Measurements from ENCODE around the gene CIROP. TPM values are rescaled to one million over a fixed set of nuclear protein-coding genes. Genes with fewer than 3 reads are reported as not detected.

CIROP gene
- total RNA-seq: under 1 TPM in 6 of 8 experiments, not detected in 2; 0.05 to 0.22 (median 0.18) TPM

GRCh38 chr14:23104591-23105347 is at the start of gene CIROP:
Gene CIROP (minus strand): TSS chr14:23104989. CDS start chr14:23104920, 69 bp downstream.
- H3K4me3 ChIP-seq: no peak within 1 kb of the TSS

GRCh38 chr14:23153851-23154796 is 49.3 kb upstream of the CIROP start:
- Histone ChIP-seq H3K4me3 (no peak overlapping the region), H3K4me1 (replicated peaks in 1 of 2) (peaks cover 4 to 13% of the 10 kb centered on the region in 2 donors), H3K27ac (no peak overlapping the region)
- WGBS, 10 experiments: 6 to 95% (median 81%) methylated on average over 3 to 11 of the region's 28 CpGs
- ATAC-seq (replicated peaks in 6 of 8): peak in 5 of 8 experiments; percentile 50 to 97 (median 81)
- in situ Hi-C loops (cut with MboI; ENCODE audit: low pct_unique_long_range_greater_than_20kb in 2 of 9, low sequenced_read_pairs in 9 of 9, unreplicated experiment in 9 of 9): no loop called here

More at GRCh38 chr14:23104591-23105347, at the start of gene CIROP:
- ATAC-seq (replicated peaks in 6 of 8): peak in 6 of 8 experiments; percentile 21 to 36 (median 28)
- Histone ChIP-seq H3K27ac (no peak within 1 kb of the TSS), H3K4me1 (replicated peaks in 1 of 2) (no peaks in the 10 kb centered on the region)
- 30 to 100% (median 58%) methylated on average over 1 to 8 of the region's 11 CpGs; no CpG with 5 or more reads in 2 of the 10 experiments for WGBS, 10 experiments
- in situ Hi-C loops (cut with MboI; ENCODE audit: low pct_unique_long_range_greater_than_20kb in 2 of 9, low sequenced_read_pairs in 9 of 9, unreplicated experiment in 9 of 9): no loop called here

GRCh38 chr14:23151342-23151741 is 46.6 kb upstream of the CIROP start:
- no peak for ATAC-seq (replicated peaks in 6 of 8)
- in situ Hi-C loops (cut with MboI; ENCODE audit: low pct_unique_long_range_greater_than_20kb in 2 of 9, low sequenced_read_pairs in 9 of 9, unreplicated experiment in 9 of 9): no loop called here
- WGBS, 10 experiments: 60 to 100% (median 92%) methylated on average over 1 to 2 of the region's 2 CpGs; no CpG with 5 or more reads in 4 of the 10 experiments
- Histone ChIP-seq H3K4me3 (no peak overlapping the region), H3K27ac (no peak overlapping the region), H3K4me1 (replicated peaks in 1 of 2) (peaks cover 0 to 13% of the 10 kb centered on the region in 2 donors)

GRCh38 chr14:23149745-23150144 is 45.0 kb upstream of the CIROP start:
- no peak overlapping the region for H3K27ac ChIP-seq
- H3K4me3 ChIP-seq: no peak overlapping the region
- in situ Hi-C loops (cut with MboI; ENCODE audit: low pct_unique_long_range_greater_than_20kb in 2 of 9, low sequenced_read_pairs in 9 of 9, unreplicated experiment in 9 of 9): no loop called here
- ATAC-seq (replicated peaks in 6 of 8): no peak
- peaks cover 0 to 6% of the 10 kb centered on the region in 2 donors for H3K4me1 ChIP-seq (replicated peaks in 1 of 2)

GRCh38 chr14:23148591-23149249 is 43.9 kb upstream of the CIROP start:
- 60 to 100% (median 98%) methylated on average over 1 to 4 of the region's 5 CpGs; no CpG with 5 or more reads in 2 of the 10 experiments for WGBS, 10 experiments
- ATAC-seq (replicated peaks in 6 of 8): no peak
- in situ Hi-C loops (cut with MboI; ENCODE audit: low pct_unique_long_range_greater_than_20kb in 2 of 9, low sequenced_read_pairs in 9 of 9, unreplicated experiment in 9 of 9): no loop called here
- no peak overlapping the region for H3K27ac ChIP-seq
- peaks cover 0 to 1% of the 10 kb centered on the region in 2 donors for H3K4me1 ChIP-seq (replicated peaks in 1 of 2)
- H3K4me3 ChIP-seq: no peak overlapping the region

- H3K4me3 ChIP-seq: no peak overlapping the region
- peak in 1 of 8 experiments; percentile 35 for ATAC-seq (replicated peaks in 6 of 8)
- H3K4me1 ChIP-seq (replicated peaks in 1 of 2): no peaks in the 10 kb centered on the region
- in situ Hi-C loops (cut with MboI; ENCODE audit: low pct_unique_long_range_greater_than_20kb in 2 of 9, low sequenced_read_pairs in 9 of 9, unreplicated experiment in 9 of 9): no loop called here
- WGBS, 10 experiments: 88 to 100% methylated on average over 1 of the region's 1 CpG; no CpG with 5 or more reads in 8 of the 10 experiments
- H3K27ac ChIP-seq: no peak overlapping the region
Measured at GRCh38 chr14:23147676-23148075, 42.9 kb upstream of the CIROP start.

GRCh38 chr14:23146980-23147379 is 42.2 kb upstream of the CIROP start:
- Histone ChIP-seq H3K4me1 (replicated peaks in 1 of 2) (no peaks in the 10 kb centered on the region), H3K4me3 (no peak overlapping the region), H3K27ac (no peak overlapping the region)
- no peak for ATAC-seq (replicated peaks in 6 of 8)
- in situ Hi-C loops (cut with MboI; ENCODE audit: low pct_unique_long_range_greater_than_20kb in 2 of 9, low sequenced_read_pairs in 9 of 9, unreplicated experiment in 9 of 9): no loop called here
- whole genome bisulfite sequencing, 10 experiments: 80 to 100% (median 89%) methylated on average over 1 to 3 of the region's 4 CpGs; no CpG with 5 or more reads in 6 of the 10 experiments

- in situ Hi-C loops (cut with MboI; ENCODE audit: low pct_unique_long_range_greater_than_20kb in 2 of 9, low sequenced_read_pairs in 9 of 9, unreplicated experiment in 9 of 9): no loop called here
- Histone ChIP-seq H3K4me3 (no peak overlapping the region), H3K27ac (no peak overlapping the region), H3K4me1 (replicated peaks in 1 of 2) (no peaks in the 10 kb centered on the region)
- no peak for ATAC-seq (replicated peaks in 6 of 8)
- WGBS, 10 experiments: 77 to 86% methylated on average over 2 of the region's 2 CpGs; no CpG with 5 or more reads in 8 of the 10 experiments
Measured at GRCh38 chr14:23146351-23146910, 41.6 kb upstream of the CIROP start.

GRCh38 chr14:23145794-23146350 is 41.1 kb upstream of the CIROP start:
- WGBS, 10 experiments: 0 to 95% (median 67%) methylated on average over 1 to 4 of the region's 4 CpGs; no CpG with 5 or more reads in 2 of the 10 experiments
- H3K27ac ChIP-seq: no peak overlapping the region
- no peaks in the 10 kb centered on the region for H3K4me1 ChIP-seq (replicated peaks in 1 of 2)
- in situ Hi-C loops (cut with MboI; ENCODE audit: low pct_unique_long_range_greater_than_20kb in 2 of 9, low sequenced_read_pairs in 9 of 9, unreplicated experiment in 9 of 9): no loop called here
- ATAC-seq (replicated peaks in 6 of 8): peak in 3 of 8 experiments; percentile 17 to 45 (median 23)
- H3K4me3 ChIP-seq: no peak overlapping the region

- no peak overlapping the region for H3K4me3 ChIP-seq
- peak in 1 of 8 experiments; percentile 24 for ATAC-seq (replicated peaks in 6 of 8)
- in situ Hi-C loops (cut with MboI; ENCODE audit: low pct_unique_long_range_greater_than_20kb in 2 of 9, low sequenced_read_pairs in 9 of 9, unreplicated experiment in 9 of 9): no loop called here
Measured at GRCh38 chr14:23143911-23144310, 39.1 kb upstream of the CIROP start.

GRCh38 chr14:23142826-23143225 is 38.0 kb upstream of the CIROP start:
- no peak for ATAC-seq (replicated peaks in 6 of 8)
- no peak overlapping the region for H3K27ac ChIP-seq
- in situ Hi-C loops (cut with MboI; ENCODE audit: low pct_unique_long_range_greater_than_20kb in 2 of 9, low sequenced_read_pairs in 9 of 9, unreplicated experiment in 9 of 9): no loop called here
- H3K4me1 ChIP-seq (replicated peaks in 1 of 2): no peaks in the 10 kb centered on the region
- H3K4me3 ChIP-seq: no peak overlapping the region
- 27 to 93% (median 69%) methylated on average over 1 to 3 of the region's 4 CpGs; no CpG with 5 or more reads in 4 of the 10 experiments for WGBS, 10 experiments

More at GRCh38 chr14:23143911-23144310, 39.1 kb upstream of the CIROP start:
- Histone ChIP-seq H3K4me1 (replicated peaks in 1 of 2) (no peaks in the 10 kb centered on the region), H3K27ac (no peak overlapping the region)
- 36 to 100% (median 77%) methylated on average over 1 of the region's 1 CpG; no CpG with 5 or more reads in 1 of the 10 experiments for WGBS, 10 experiments

All from motor neuron (in vitro differentiated cells).